B cell (primary cell): ENCODE data around the gene DQX1. TPM values are rescaled to one million over a fixed set of nuclear protein-coding genes. Genes with fewer than 3 reads are reported as not detected.
A peak's percentile ranks its signal among the peaks of the same experiment; 100 is the strongest.

ENCODE experiments used
- ATAC-seq: fragments of 200-7000 bp; cut with Tn5 transposase; one replicate; pipeline ENCODE4 v1.10.0; 2021; ENCODE audit warnings: low read depth, mild to moderate bottlenecking, moderate number of reproducible peaks, moderate library complexity
- CTCF ChIA-PET: fragments of 350-600 bp; sonication (Branson Sonifier 250); formaldehyde crosslinking; loops from one replicate; lab custom pipeline; 2021; ENCODE audit warnings: antibody characterized with exemption, inconsistent platforms; lab: Charles Lee
- POLR2A ChIA-PET: fragments of 350-600 bp; sonication (Branson Sonifier 250); formaldehyde crosslinking; loops from one replicate; lab custom pipeline; 2021; ENCODE audit warnings: antibody characterized with exemption; lab: Charles Lee
- DNase-seq: peaks from one replicate; pipeline ENCODE4 v3.0.0; 2013
- H2AFZ ChIP-seq: 2 replicates; pipeline ENCODE4 v1.6.1; 2012; ENCODE audit warnings: mild to moderate bottlenecking, low read depth, low read length; ENCODE audit not compliant: insufficient read depth, poor library complexity, severe bottlenecking
- H3K27ac ChIP-seq, 2 donors: 1 replicate in 1 of 2; 2 replicates in 1 of 2; pipeline ENCODE4 v1.5.1; 2012 to 2013; ENCODE audit warnings: low read length in 2 of 2, mild to moderate bottlenecking in 2 of 2, moderate library complexity in 1 of 2
- H3K27me3 ChIP-seq, 4 experiments: fragments of 200-600 bp in 1 of 4; sonication (generic) in 1 of 4; replicated peaks in 1 of 4; 1 replicate in 2 of 4; 2 replicates in 2 of 4; pipeline versions ENCODE4 v1.6.1 to v1.7.0; 2013 to 2016; ENCODE audit warnings: low read length in 3 of 4, mild to moderate bottlenecking in 2 of 4, mixed read lengths in 1 of 4, moderate library complexity in 1 of 4; ENCODE audit not compliant: insufficient read depth in 4 of 4, control insufficient read depth in 3 of 4; ENCODE audit errors: control extremely low read depth in 1 of 4
- H3K36me3 ChIP-seq, 2 experiments: replicated peaks in 1 of 2; 1 replicate in 1 of 2; 2 replicates in 1 of 2; pipeline versions ENCODE4 v1.6.1 to v1.7.1; 2013; ENCODE audit warnings: low read length in 1 of 2; ENCODE audit not compliant: insufficient read depth in 2 of 2, control insufficient read depth in 1 of 2; ENCODE audit errors: control extremely low read depth in 1 of 2, extremely low read depth in 1 of 2
- H3K4me1 ChIP-seq, 2 donors: fragments of 200-600 bp in 1 of 2; sonication (generic) in 1 of 2; 1 replicate in 1 of 2; 2 replicates in 1 of 2; pipeline versions ENCODE4 v1.5.1 to v1.6.1; 2013 to 2017; ENCODE audit warnings: low read length in 2 of 2; ENCODE audit not compliant: control insufficient read depth in 2 of 2, insufficient read depth in 2 of 2
- H3K4me2 ChIP-seq: replicated peaks from 2 replicates; pipeline ENCODE3; 2012; ENCODE audit warnings: mild to moderate bottlenecking, low read depth, low read length; ENCODE audit not compliant: poor library complexity, severe bottlenecking
- H3K4me3 ChIP-seq, 5 experiments: fragments of 200-600 bp in 1 of 5; sonication (generic) in 1 of 5; 1 replicate in 3 of 5; 2 replicates in 2 of 5; pipeline versions ENCODE4 v1.5.1 to v1.7.0; 2011 to 2016; ENCODE audit warnings: low read length in 4 of 5, mild to moderate bottlenecking in 4 of 5, low read depth in 2 of 5, control low read depth in 1 of 5, moderate library complexity in 1 of 5; ENCODE audit not compliant: insufficient read depth in 1 of 5; ENCODE audit errors: control extremely low read depth in 1 of 5, extremely low read depth in 1 of 5
- H3K79me2 ChIP-seq: fragments of 200-600 bp; sonication (generic); one replicate; pipeline ENCODE4 v1.6.0; 2016; ENCODE audit warnings: low read length; ENCODE audit not compliant: control insufficient read depth, insufficient read depth
- H3K9ac ChIP-seq: fragments of 200-600 bp; sonication (generic); 2 replicates; pipeline ENCODE4 v1.6.1; 2017; ENCODE audit warnings: mild to moderate bottlenecking, low read length, moderate library complexity
- H3K9me3 ChIP-seq, 3 donors: one replicate each; pipeline versions ENCODE4 v1.6.1 to v1.7.1; 2013; ENCODE audit warnings: low read length in 2 of 3; ENCODE audit not compliant: control insufficient read depth in 2 of 3, insufficient read depth in 1 of 3; ENCODE audit errors: control extremely low read depth in 1 of 3
- H4K20me1 ChIP-seq: 2 replicates; pipeline ENCODE4 v1.6.0; 2012; ENCODE audit warnings: mild to moderate bottlenecking, low read length; ENCODE audit not compliant: insufficient read depth, control insufficient read depth, poor library complexity, severe bottlenecking
- H3K27ac Mint-ChIP-seq: one replicate; pipeline ENCODE4 v1.8.0; 2021; ENCODE audit warnings: mixed read lengths
- H3K27me3 Mint-ChIP-seq: one replicate; pipeline ENCODE4 v1.8.0; 2021; ENCODE audit warnings: mixed read lengths
- H3K4me1 Mint-ChIP-seq: one replicate; pipeline ENCODE4 v1.8.0; 2021; ENCODE audit warnings: mixed read lengths
- H3K4me3 Mint-ChIP-seq: one replicate; pipeline ENCODE4 v1.8.0; 2021; ENCODE audit warnings: mixed read lengths
- H3K9me3 Mint-ChIP-seq: one replicate; pipeline ENCODE4 v1.8.0; 2022; ENCODE audit warnings: mixed read lengths; ENCODE audit not compliant: insufficient read depth
- EZH2 ChIP-seq: IDR thresholded peaks from 2 replicates; pipeline ENCODE4 v1.6.1; 2012; ENCODE audit warnings: borderline replicate concordance, low read depth, mild to moderate bottlenecking, moderate library complexity, low read length; ENCODE audit not compliant: insufficient read depth, poor library complexity, severe bottlenecking
- WGBS: methylation state at CpG from one replicate; pipeline ENCODE4 v1.1.5; 2013; ENCODE audit warnings: missing lambda C conversion rate; ENCODE audit not compliant: insufficient coverage; 5-methylcytosine and 5-hydroxymethylcytosine counted together
- intact Hi-C: fragments of 100-400 bp; cut with micrococcal nuclease; formaldehyde crosslinking; loops from one replicate; pipeline ENCODE4 v1.10.0; 2022
- polyA plus RNA-seq: library from polyadenylated mRNA; depleted of rRNA; stranded (reverse); fragments of >200 nt; gene quantifications from 2 replicates; pipeline ENCODE4 v1.2.3, GENCODE V29; 2012
- total RNA-seq, 2 donors: library from RNA; stranded (reverse); fragments of 120-200 nt in 1 of 2; gene quantifications; 1 replicate in 1 of 2; 2 replicates in 1 of 2; pipeline versions ENCODE4 v1.2.3 to v1.2.4, GENCODE V29; 2013 to 2022
- TF ChIP-seq, protein P1 (sequence below): fragments of 200-600 bp; IDR thresholded peaks from one replicate; pipeline ENCODE4 v1.8.0; 2022; ENCODE audit warnings: antibody characterized with exemption, mild to moderate bottlenecking

Gene DQX1
- total and polyA plus RNA-seq, 2 donors (not counting 1 experiment from before 2014, with no cell fraction given), result 0.46 to 0.57 TPM

DNA sequence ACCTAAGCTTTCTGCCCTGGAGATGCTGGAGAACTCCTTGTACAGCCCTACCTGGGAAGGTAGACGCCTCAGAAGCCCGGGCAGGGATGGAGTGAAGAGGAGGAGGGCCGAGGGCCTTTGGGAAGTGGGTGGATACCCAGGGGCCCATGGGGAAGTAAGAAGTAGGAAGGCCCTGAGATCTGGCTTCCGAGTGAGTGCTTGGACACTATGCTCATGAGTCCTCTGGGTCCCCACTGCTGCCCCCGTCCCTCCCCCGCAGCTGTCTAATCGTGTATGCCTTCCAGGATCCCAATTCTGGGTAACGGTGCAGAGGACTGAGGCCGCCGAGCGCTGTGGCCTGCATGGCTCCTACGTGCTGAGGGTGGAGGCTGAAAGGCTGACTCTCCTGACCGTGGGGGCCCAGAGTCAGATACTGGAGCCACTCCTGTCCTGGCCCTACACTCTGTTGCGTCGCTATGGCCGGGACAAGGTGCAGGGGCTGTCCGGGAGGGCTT lies 29.6 kb upstream of the DQX1 start:
- Histone ChIP-seq H2AFZ (peak overlapping the region; percentile 97), H3K4me1 (peaks cover 8 to 32% of the 10 kb centered on the region in 2 donors), H4K20me1 (peaks cover 15% of the 10 kb centered on the region), H3K27me3 (peaks cover 0 to 3% (median 0%) of the 10 kb centered on the region in 4 experiments), H3K4me3 (peak overlapping the region in 4 of 5 experiments; percentile 73 to 99 (median 91)), H3K36me3 (peaks cover 0 to 15% of the 10 kb centered on the region in 2 experiments), H3K79me2 (peaks cover 11% of the 10 kb centered on the region), H3K9ac (peak overlapping the region; percentile 96), H3K4me2 (peak overlapping the region; percentile 97), H3K27ac (peak overlapping the region in 1 of 2 donors; percentile 76), H3K9me3 (no peaks in the 10 kb centered on the region)
- H3K9me3 Mint-ChIP-seq, result no peaks in the 10 kb centered on the region
- POLR2A ChIA-PET, result interaction anchor here (0.6 to 1.0 kb wide), 3 partner anchors 9 to 1342 kb away, joined by 3 read pairs; no protein-coding TSS in a partner anchor
- DNase-seq (no peak), ATAC-seq (no peak)
- intact Hi-C loops, result loop anchor here (1.0 to 10.0 kb wide), 3 partner anchors 19 to 161 kb away; partner anchors contain the start of genes CCDC142 and TTC31
- no peak for TF ChIP-seq EZH2
- TF ChIP-seq, protein P1, sequence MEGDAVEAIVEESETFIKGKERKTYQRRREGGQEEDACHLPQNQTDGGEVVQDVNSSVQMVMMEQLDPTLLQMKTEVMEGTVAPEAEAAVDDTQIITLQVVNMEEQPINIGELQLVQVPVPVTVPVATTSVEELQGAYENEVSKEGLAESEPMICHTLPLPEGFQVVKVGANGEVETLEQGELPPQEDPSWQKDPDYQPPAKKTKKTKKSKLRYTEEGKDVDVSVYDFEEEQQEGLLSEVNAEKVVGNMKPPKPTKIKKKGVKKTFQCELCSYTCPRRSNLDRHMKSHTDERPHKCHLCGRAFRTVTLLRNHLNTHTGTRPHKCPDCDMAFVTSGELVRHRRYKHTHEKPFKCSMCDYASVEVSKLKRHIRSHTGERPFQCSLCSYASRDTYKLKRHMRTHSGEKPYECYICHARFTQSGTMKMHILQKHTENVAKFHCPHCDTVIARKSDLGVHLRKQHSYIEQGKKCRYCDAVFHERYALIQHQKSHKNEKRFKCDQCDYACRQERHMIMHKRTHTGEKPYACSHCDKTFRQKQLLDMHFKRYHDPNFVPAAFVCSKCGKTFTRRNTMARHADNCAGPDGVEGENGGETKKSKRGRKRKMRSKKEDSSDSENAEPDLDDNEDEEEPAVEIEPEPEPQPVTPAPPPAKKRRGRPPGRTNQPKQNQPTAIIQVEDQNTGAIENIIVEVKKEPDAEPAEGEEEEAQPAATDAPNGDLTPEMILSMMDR, result no peak
- peaks cover 20% of the 10 kb centered on the region for H3K4me1 Mint-ChIP-seq
- peak overlapping the region; percentile 94 for H3K27ac Mint-ChIP-seq
- H3K4me3 Mint-ChIP-seq, result peak overlapping the region; percentile 96
- WGBS, result 64% methylated on average over 15 of the region's 17 CpGs
- CTCF ChIA-PET, result interaction anchor here (1.0 to 1.2 kb wide), 2 partner anchors 24 to 32 kb away, joined by 3 read pairs; no protein-coding TSS in a partner anchor
- H3K27me3 Mint-ChIP-seq, result no peaks in the 10 kb centered on the region
